HG03469 (cell line): ENCODE results near the gene CD200R1L.
"Not testable (repeated sequence)": the region's sequence is repeated elsewhere in the genome, so short reads cannot be mapped to it uniquely, and the experiment has no call there.

Source experiments
- ATAC-seq: cut with Tn5 transposase; IDR thresholded peaks from one replicate; pipeline ENCODE4 v1.9.1; 2021; ENCODE audit warnings: mild to moderate bottlenecking, moderate library complexity, moderate number of reproducible peaks; ENCODE audit not compliant: unreplicated experiment

The CD200R1L gene

DNA sequence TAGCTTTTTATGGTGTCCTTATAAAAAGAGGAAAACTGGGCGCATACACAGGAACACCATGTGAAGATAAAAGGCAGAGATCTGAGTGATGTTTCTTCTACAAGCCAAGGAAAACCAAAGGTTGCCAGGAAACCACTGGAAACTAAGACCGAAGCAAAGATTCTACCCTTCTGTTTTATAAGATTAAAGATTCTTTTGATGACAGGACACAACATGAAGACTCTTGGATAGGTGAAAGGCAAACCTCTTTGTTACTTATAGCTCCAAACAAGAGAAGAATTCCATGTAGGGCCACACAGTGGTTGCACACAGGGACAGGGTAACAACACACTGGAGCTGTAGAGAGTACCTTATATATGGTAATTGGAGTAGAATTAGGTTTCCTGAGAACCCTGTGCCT, at the start of gene CD200R1L:
Gene CD200R1L, minus strand, starts transcription at position 101 of the 400 bp plus-strand sequence. CDS start 17,497 bp downstream, outside the sequence.
- no peak for ATAC-seq

DNA sequence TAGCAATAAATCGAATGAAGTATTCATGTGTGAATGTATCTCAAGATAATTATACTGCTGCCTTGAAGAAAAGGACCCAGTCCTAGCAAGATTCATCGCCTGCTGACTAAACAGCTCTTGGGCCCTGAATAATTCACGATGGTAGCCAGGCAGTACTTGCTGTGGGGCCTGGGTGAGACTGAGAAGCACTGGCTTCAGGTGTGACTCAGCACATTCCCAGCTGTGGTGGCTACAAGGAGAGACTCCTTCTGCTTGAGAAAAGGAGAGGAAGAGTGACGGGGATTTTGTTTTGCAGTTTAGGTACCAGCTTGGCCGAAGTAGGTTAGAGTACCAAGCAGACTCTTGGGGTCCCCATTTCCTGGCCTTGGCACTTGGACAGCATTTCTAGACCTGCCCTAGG, 47.6 kb upstream of the CD200R1L start:
- ATAC-seq, result no peak

DNA sequence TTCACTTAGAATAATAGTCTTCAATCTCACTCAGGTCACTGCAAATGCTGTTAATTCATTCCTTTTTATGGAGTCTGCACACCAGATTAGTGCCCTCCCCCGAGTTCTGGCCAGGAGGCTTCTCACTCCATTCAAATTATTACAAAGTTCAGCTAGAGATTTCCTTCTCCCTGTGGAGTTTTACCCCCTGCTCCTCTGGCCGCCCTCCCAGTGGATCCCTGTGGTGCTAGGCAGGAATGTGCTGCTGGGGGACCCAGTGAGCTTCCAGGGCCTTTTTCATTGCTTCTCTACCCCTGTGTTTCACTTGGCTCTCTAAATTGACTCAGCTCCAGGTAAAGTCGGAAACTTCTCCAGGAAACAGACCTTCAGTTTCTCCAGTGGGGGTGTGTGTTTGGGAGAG, 42.7 kb upstream of the CD200R1L start:
- ATAC-seq, result no peak

DNA sequence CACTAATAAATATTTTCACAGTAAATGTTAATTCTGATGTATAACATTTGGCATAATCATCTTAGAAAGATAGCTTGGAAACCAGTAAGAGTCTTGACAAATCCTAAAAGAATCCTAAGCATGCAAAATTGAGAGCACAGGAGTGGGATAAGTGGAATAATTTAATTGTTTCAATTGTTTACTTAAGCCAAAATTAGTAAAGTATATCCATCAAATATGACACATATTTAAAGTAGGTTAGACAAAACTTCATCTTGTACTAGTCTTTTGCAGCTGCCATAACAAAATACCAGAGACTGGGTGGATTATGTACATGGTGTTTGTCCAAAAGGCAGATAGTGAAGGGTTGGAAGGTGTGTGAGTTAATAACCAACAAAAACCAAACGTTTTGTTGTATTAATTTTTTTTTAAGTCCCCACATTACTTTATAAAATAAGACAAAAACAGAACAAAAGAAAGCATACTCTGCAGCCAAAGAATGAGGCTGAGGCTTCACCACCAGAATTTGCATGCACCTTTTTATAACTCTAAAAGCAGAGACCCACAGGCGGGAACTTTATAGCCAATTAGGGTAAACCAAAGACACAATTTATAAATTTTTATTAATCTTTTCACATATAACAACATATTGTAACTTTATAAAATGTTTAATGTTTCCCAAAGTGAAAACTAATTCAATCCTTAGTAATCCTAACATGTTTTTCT, 41.9 kb upstream of the CD200R1L start:
- ATAC-seq, result no peak

- ATAC-seq, result no peak
Measured at GRCh38 chr3:112884678-112885290, 38.1 kb upstream of the CD200R1L start.

DNA sequence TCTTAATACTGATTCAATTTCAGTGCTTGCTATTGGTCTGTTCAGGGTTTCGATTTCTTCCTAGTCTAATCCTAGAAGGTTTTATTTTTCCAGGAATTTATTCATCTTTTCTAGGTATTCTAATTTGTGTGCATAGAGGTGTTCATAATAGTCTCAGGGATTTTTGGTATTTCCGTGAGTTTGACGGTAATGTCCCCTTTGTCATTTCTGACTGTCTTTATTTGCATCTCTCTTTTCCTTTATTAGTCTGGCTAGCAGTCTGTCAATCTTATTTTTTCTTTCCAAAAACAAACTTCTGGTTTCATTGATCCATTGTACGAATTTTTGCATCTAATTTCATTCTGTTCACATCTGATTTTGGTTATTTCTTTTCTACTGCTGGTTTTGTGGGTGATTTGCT, 35.2 kb upstream of the CD200R1L start:
- no peak for ATAC-seq

DNA sequence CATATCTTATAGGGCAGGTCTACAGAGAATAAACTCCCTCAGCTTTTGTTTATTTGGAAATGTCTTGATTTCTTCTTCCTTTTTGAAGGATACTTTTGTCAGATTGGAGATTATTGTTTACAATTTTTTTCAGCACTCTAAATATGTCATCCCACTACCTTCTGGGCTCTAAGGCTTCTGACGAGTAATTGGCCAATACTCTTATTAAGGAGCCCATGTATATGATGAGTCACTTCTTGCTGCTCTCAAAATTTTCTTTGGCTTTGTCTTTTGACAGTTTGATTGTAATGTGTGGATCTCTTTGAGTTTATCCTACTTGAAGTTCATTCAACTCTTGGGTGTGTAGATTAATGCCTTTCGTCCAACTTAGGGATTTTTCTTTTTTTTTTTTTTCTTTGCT, 28.9 kb upstream of the CD200R1L start:
- ATAC-seq, result no peak

DNA sequence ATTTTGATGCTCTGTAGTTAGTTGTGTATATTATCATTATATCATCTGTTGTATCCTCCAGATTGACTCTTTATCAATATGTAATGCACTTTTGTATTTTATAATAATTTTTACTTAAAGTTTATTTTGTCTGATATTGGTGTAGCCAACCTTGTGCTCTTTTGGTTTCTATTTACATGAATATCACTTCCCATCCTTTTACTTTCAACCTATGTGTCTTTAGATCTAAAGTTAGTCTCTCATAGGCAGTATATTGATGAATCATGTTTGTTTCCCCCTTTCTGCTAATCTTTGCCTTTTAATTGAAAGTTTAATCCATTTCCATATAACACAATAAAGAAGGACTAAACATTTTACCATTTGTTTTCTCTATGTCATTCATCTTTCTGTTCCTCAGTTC, 28.1 kb upstream of the CD200R1L start:
- ATAC-seq, result no peak

GRCh38 chr3:112873632-112874031, 27.0 kb upstream of the CD200R1L start:
- peak; percentile 55 for ATAC-seq

DNA sequence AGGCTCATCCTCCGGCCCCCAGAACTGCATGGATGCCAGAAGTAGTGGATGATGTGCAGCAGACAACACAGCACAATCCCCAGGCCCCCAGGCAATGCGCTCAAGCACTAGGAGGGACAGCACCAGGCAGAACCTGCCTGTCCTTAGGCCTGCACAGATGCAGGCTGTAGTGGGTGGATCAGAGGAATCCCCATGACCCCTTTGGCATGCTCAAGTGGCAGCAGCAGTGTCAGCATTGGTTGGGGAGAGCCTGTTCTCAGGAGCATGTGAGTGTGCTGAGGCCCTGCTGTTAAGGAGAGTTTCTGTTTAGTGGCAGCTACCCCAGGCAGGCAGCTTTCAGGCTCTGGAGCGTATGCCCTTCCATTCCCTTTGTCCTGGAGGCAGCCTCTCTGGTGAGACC, 25.1 kb upstream of the CD200R1L start:
- ATAC-seq, result no peak

DNA sequence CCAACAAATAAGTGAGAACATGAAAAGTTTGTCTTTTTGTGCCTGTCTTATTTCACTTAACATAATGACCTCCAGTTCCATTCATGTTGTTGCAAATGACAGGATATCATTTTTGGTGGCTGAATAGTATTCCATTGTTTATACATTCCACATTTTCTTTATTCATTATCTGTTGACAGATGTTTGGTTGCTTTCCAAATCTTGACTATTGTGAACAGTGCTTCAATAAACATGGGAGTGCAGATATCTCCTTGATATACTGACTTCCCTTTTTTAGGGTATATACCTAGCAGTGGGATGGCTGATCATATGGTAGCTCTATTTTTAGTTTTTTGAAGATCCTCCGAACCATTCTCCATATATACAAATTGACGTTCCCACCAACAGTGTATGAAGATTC, 19.1 kb upstream of the CD200R1L start:
- no peak for ATAC-seq

GRCh38 chr3:112860898-112861297, 14.2 kb upstream of the CD200R1L start:
- no peak for ATAC-seq

DNA sequence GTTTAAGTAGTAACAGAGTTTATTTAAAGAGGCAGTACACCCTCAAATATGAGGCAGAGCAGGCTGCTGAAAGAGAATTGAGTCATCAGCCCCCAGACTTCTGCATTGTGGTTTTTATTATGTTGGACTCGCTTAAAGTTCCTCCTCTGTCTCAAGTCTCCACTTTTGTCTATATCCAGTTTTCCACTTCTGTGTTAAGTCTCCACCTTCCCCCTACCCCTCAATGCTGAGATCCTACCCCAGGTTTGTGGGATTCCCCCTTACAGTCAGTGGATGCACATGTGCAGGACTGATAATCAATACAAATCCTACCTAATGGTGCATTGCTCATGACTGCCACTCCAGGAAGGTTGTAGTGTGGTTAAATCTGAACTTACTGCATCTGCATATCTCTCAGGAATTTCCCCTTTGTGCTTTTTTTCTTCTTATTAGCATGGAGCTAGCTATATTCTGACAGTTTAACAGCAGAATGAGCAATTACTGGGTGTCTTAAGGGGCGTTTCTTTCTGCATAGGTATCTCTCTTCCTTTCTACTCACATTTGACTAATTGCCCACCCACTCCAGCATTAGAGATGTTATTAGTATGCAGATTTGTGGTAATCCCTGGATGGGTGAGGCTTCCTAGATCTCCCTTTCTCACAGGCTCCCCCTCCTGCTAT, 11.9 kb upstream of the CD200R1L start:
- peak; percentile 55 for ATAC-seq

DNA sequence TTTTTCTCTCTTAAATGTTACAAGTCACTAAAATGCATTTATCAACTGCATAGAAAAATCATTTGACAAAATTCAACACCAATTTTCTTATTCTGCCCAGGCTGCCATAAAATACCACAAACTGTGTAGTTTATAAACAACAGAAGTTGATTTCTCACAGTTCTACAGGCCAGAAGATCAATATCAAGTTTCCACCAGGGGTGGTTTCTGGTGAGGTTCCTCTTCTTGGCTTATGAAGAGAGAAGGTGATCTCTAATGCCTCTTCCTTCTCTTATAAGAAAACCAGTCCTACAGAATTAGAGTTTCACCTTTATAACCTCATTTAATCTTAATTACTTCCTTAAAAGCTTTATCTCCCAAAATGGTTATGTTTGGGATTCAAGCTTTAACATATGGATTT, 10.9 kb upstream of the CD200R1L start:
- no peak for ATAC-seq

DNA sequence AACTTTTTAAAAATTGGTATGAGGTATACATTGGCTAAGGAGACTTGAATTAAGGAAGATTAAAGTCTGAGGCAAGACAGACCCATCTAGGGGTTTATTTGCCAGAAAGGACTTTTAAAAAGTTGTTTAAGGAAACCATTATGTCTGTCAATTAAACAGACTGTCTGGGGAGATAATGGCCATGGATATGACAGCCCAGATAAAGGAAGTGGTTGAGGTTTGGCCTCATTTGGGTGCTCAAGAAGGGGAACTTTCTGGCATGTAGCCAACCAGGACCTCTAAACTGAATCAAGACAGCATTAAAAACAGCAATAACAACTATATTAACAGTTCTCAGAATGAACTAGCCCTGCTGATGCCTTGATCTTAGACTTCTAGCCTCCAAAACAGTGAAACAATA, 9.9 kb upstream of the CD200R1L start:
- no peak for ATAC-seq

- no peak for ATAC-seq
Measured at GRCh38 chr3:112855883-112856282, 9.2 kb upstream of the CD200R1L start.

DNA sequence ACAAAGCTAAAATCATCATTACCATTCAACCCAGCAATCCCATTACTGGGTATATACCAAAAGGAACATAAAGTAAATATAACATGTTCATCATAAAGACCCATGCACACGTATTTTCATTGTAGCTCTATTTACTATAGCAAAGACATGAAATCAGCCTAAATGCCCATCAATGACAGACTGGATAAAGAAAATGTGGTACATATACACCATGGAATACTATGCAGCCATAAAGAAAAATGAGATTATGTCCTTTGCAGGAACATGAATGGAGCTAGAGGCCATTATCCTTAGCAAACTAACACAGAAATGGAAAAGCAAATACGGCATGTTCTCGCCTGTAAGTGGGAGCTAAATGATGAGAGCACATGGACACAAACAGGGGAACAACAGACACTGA, 8.4 kb upstream of the CD200R1L start:
- ATAC-seq, result not testable (repeated sequence)

DNA sequence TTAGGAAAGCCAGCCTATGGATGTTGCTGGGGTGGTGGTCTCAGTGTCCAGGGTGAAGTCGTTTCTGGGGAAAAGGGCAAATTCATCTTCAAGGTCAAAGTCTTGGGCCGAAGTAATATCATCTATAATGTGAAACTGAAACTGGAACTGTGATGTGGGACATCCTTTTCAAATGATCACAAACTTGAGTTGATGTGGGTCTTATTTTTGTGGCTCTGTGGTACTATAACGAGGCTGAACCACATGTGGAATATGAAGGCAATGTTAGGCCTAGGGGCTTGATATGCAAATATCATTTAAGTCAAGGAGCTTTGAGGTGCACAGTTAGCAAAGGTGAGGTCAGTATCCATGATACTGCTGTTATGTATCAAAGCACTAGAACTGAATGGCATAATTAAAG, 1.5 kb upstream of the CD200R1L start:
- no peak for ATAC-seq

DNA sequence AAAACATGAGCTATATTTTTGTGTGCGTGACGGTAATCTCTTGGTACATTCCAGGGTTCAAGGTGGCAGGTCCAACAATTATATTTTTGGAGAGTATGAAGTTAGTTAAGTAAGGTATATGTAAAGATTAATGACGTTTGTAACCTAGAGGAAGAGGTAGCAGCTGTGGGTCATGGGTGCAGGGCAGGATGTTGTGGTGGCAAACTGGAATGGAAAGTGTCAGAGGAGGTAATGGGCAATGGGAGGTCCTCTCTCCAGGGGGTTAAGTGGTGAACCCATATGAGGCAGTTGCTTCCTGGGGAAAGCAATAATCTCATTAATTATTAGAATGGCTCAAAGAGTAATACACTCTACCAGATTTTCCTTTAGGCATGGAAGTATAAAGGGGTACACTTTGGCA, 1.0 kb upstream of the CD200R1L start:
- ATAC-seq, result no peak

- no peak for ATAC-seq
Measured at GRCh38 chr3:112845772-112846171, 892 bp downstream of the CD200R1L start.

- ATAC-seq, result no peak
Measured at GRCh38 chr3:112829046-112829445, 17.6 kb downstream of the CD200R1L start.
